GM12878 (cell line): Measurements from ENCODE around the gene OAF. TPM values are rescaled to one million over a fixed set of nuclear protein-coding genes. Genes with fewer than 3 reads are reported as not detected.
A peak's percentile ranks its signal among the peaks of the same experiment; 100 is the strongest.

Experiments
- ATAC-seq: fragments of 200-7000 bp; cut with Tn5 transposase; 3 replicates; pipeline ENCODE4 v1.9.1; 2020; ENCODE audit warnings: mild to moderate bottlenecking, moderate library complexity
- BruUV-seq: library from RNA; stranded (reverse); fragments of 400-500 nt; replicated peaks from 2 replicates; lab custom pipeline; 2021; lab: Mats Ljungman, UMichigan
- CTCF ChIA-PET: fragments of 300-600 bp; sonication (Branson Sonifier 250); formaldehyde crosslinking; extraction: SDS; loops from one replicate; lab custom pipeline; 2021; ENCODE audit warnings: inconsistent platforms; lab: Yijun Ruan, JAX
- POLR2A ChIA-PET: fragments of 350-600 bp; formaldehyde crosslinking; extraction: SDS; loops from one replicate; lab custom pipeline; 2021; ENCODE audit warnings: inconsistent platforms; lab: Charles Lee
- RAD21 ChIA-PET: fragments of 300-600 bp; sonication (Branson Sonifier 250); formaldehyde crosslinking; loops from one replicate; lab custom pipeline; 2023; ENCODE audit warnings: antibody characterized with exemption; ENCODE audit not compliant: unreplicated experiment; lab: Charles Lee
- SMC1A ChIA-PET: fragments of 300-600 bp; sonication (Branson Sonifier 250); formaldehyde crosslinking; loops from one replicate; lab custom pipeline; 2023; ENCODE audit not compliant: unreplicated experiment, uncharacterized antibody; lab: Charles Lee
- DNase-seq: peaks from one replicate; pipeline ENCODE4 v3.0.0-alpha.2; 2011; ENCODE audit warnings: low read depth, low spot score
- FAIRE-seq: peaks from 3 replicates; lab custom pipeline; 2011; peaks lifted over from hg19 to GRCh38; lab: Jason Lieb, UNC
- H2AFZ ChIP-seq: 2 replicates; pipeline ENCODE4 v1.6.0; 2011; ENCODE audit warnings: low read depth, low read length, control low read depth; ENCODE audit not compliant: control insufficient read depth
- H3K27ac ChIP-seq: 2 replicates; pipeline ENCODE4 v1.5.1; 2011; ENCODE audit warnings: control low read depth; ENCODE audit not compliant: control insufficient read depth, insufficient read depth
- H3K27me3 ChIP-seq, 2 experiments: replicated peaks in 1 of 2; 2 replicates each; pipeline versions ENCODE4 v1.6.0 to v1.6.1; 2011; ENCODE audit warnings: low read length in 1 of 2; ENCODE audit not compliant: control insufficient read depth in 2 of 2, insufficient read depth in 2 of 2
- H3K36me3 ChIP-seq, 2 experiments: 2 replicates each; pipeline ENCODE4 v1.5.1; 2011; ENCODE audit warnings: low read length in 1 of 2; ENCODE audit not compliant: control insufficient read depth in 2 of 2, insufficient read depth in 2 of 2
- H3K4me1 ChIP-seq: 2 replicates; pipeline ENCODE4 v1.6.1; 2011; ENCODE audit warnings: mild to moderate bottlenecking, low read length, moderate library complexity, mixed read lengths; ENCODE audit not compliant: control insufficient read depth, insufficient read depth
- H3K4me2 ChIP-seq: 2 replicates; pipeline ENCODE4 v1.6.0; 2011; ENCODE audit warnings: control low read depth; ENCODE audit not compliant: control insufficient read depth, insufficient read depth
- H3K4me3 ChIP-seq: fragments of 200-600 bp; sonication (generic); 2 replicates; pipeline ENCODE4 v1.5.1; 2016
- H3K79me2 ChIP-seq: 2 replicates; pipeline ENCODE4 v1.6.0; 2011; ENCODE audit warnings: low read length; ENCODE audit not compliant: control insufficient read depth, insufficient read depth
- H3K9ac ChIP-seq: 2 replicates; pipeline ENCODE4 v1.8.0; 2011; ENCODE audit warnings: low read length, control low read depth, mixed read lengths; ENCODE audit not compliant: control insufficient read depth, insufficient read depth
- H3K9me3 ChIP-seq: replicated peaks from 3 replicates; pipeline ENCODE4 v1.5.1; 2011; ENCODE audit warnings: mild to moderate bottlenecking, low read length; ENCODE audit not compliant: control insufficient read depth, insufficient read depth
- H4K20me1 ChIP-seq: 2 replicates; pipeline ENCODE4 v1.6.0; 2011; ENCODE audit not compliant: control insufficient read depth, insufficient read depth
- EGR1 ChIP-seq, 2 experiments: IDR thresholded peaks; 1 replicate in 1 of 2; 2 replicates in 1 of 2; pipeline ENCODE4 v1.6.1; 2011 to 2012; ENCODE audit warnings: low read depth in 2 of 2, low read length in 2 of 2, borderline replicate concordance in 1 of 2, mild to moderate bottlenecking in 1 of 2, moderate library complexity in 1 of 2
- JUNB ChIP-seq: IDR thresholded peaks from 2 replicates; pipeline ENCODE4 v1.6.1; 2016; ENCODE audit warnings: antibody characterized with exemption, mild to moderate bottlenecking
- SREBF2 ChIP-seq: IDR thresholded peaks from 2 replicates; pipeline ENCODE4 v1.6.1; 2012; ENCODE audit warnings: mild to moderate bottlenecking, low read length
- WGBS: methylation state at CpG from one replicate; pipeline ENCODE4 v1.1.6; 2016; ENCODE audit warnings: low lambda C conversion rate; ENCODE audit not compliant: insufficient replicate concordance, insufficient coverage; ENCODE audit errors: missing lambda C conversion rate; 5-methylcytosine and 5-hydroxymethylcytosine counted together
- in situ Hi-C: fragments of 300-500 bp; cut with MboI; formaldehyde crosslinking; loops from 9 replicates; pipeline ENCODE4 v1.14.3; 2018; ENCODE audit warnings: mixed read lengths
- intact Hi-C: fragments of 100-400 bp; cut with micrococcal nuclease; formaldehyde crosslinking; loops from one replicate; pipeline ENCODE4 v1.14.2; 2022; ENCODE audit not compliant: unreplicated experiment
- polyA plus RNA-seq, 11 experiments: library from polyadenylated mRNA; depleted of rRNA in 4 of 11; unstranded in 6 of 11; stranded (reverse) in 5 of 11; fragments of >200 nt; fragmentation: Nextera tagmentation in 4 of 11; fragmentation: Illumina TruSeq in 1 of 11; extraction: Ambion mirVana in 4 of 11; extraction: Trizol in 1 of 11; gene quantifications; 1 replicate in 1 of 11; 2 replicates in 10 of 11; pipeline versions ENCODE4 v1.2.1 to v1.2.3, GENCODE V29; 2011 to 2016; ENCODE audit warnings: inconsistent platforms in 2 of 11, missing spikeins in 2 of 11, low read depth in 1 of 11
- total RNA-seq, 4 experiments: library from RNA; depleted of rRNA in 3 of 4; stranded (reverse); fragments of >200 nt in 3 of 4; fragmentation: Illumina TruSeq in 1 of 4; extraction: Trizol in 1 of 4; gene quantifications; 2 replicates each; pipeline versions ENCODE4 v1.2.1 to v1.2.3, GENCODE V29; 2013 to 2021
- TF ChIP-seq, protein P1 (sequence below): IDR thresholded peaks from 2 replicates; pipeline ENCODE4 v1.6.1; 2011; ENCODE audit warnings: low read depth, mild to moderate bottlenecking, low read length, moderate library complexity, borderline replicate concordance; ENCODE audit errors: extremely low read depth
- TF ChIP-seq, protein P2 (sequence below), 3 experiments: IDR thresholded peaks in 2 of 3; conservative IDR thresholded peaks in 1 of 3; 2 replicates each; pipeline ENCODE4 v1.5.1; 2011; ENCODE audit warnings: low read depth in 3 of 3, low read length in 3 of 3, mild to moderate bottlenecking in 3 of 3, control low read depth in 2 of 3, moderate library complexity in 2 of 3, inconsistent platforms in 1 of 3, mixed read lengths in 1 of 3; ENCODE audit not compliant: control insufficient read depth in 2 of 3, insufficient read depth in 1 of 3; ENCODE audit errors: extremely low read depth in 1 of 3
- TF ChIP-seq, protein P3 (sequence below): fragments of 150-350 bp; IDR thresholded peaks from 2 replicates; pipeline ENCODE4 v1.6.1; 2014; ENCODE audit warnings: mild to moderate bottlenecking, low read depth, low read length

The OAF gene
- total and polyA plus RNA-seq, 10 of the 15 experiments (the other 5 are each of a cell fraction or from before 2014, with no cell fraction given): 0.10 to 4.7 (median 1.1) TPM

DNA sequence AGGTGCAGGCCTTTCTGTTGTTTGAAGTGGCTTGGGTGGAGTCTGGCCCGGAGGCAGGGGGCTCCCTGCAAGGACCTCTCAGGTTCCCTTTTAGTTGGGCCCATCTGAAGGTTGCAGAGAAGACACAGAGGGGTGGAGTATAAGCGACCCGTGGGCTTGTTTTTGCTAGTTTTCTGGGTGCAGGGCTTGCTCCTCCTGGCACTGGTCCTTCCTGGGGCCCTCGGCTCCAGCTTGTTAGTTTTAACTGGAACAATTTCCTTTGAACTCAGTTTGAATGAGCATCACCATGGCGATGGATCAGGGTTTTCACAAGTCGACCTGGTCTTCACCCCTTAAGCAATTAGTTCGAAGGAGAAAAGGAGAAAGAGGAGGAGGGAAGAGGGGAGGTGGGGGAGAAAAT is 28.5 kb upstream of the OAF start:
- no peak overlapping the region for H3K9ac ChIP-seq
- 13% methylated on average over 7 of the region's 7 CpGs for WGBS
- intact Hi-C loops: no loop called here
- H3K4me2 ChIP-seq: no peak overlapping the region
- ChIA-PET RAD21 (no interaction called here), POLR2A (interaction anchor here (1.5 kb wide), 1 partner anchor 8 kb away, joined by 4 read pairs; no protein-coding TSS in a partner anchor), SMC1A (no interaction called here), CTCF (interaction anchor here (1.4 to 1.7 kb wide), 2 partner anchors 10 to 121 kb away, joined by 5 to 8 read pairs; no protein-coding TSS in a partner anchor)
- in situ Hi-C loops: no loop called here
- no peak overlapping the region for H3K4me3 ChIP-seq
- H2AFZ ChIP-seq: no peak overlapping the region
- FAIRE-seq (no peak), DNase-seq (no peak), ATAC-seq (no peak)
- no peak for TF ChIP-seq EGR1 (IDR thresholded peaks at IDR 0.05; ENCODE audit: borderline replicate concordance in 1 of 2, low read depth in 2 of 2, low read length in 2 of 2)
- no peak for TF ChIP-seq SREBF2
- no peak for TF ChIP-seq JUNB
- TF ChIP-seq, protein P1, sequence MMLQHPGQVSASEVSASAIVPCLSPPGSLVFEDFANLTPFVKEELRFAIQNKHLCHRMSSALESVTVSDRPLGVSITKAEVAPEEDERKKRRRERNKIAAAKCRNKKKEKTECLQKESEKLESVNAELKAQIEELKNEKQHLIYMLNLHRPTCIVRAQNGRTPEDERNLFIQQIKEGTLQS: no peak
- no peak overlapping the region for H3K27ac ChIP-seq
- H4K20me1 ChIP-seq: no peaks in the 10 kb centered on the region
- H3K79me2 ChIP-seq: no peaks in the 10 kb centered on the region
- no peaks in the 10 kb centered on the region; a peak in 2 of 4 replicates for H3K27me3 ChIP-seq
- no peaks in the 10 kb centered on the region for H3K9me3 ChIP-seq
- BruUV-seq: no TSS peak
- H3K36me3 ChIP-seq: no peaks in the 10 kb centered on the region
- peaks cover 8% of the 10 kb centered on the region for H3K4me1 ChIP-seq

DNA sequence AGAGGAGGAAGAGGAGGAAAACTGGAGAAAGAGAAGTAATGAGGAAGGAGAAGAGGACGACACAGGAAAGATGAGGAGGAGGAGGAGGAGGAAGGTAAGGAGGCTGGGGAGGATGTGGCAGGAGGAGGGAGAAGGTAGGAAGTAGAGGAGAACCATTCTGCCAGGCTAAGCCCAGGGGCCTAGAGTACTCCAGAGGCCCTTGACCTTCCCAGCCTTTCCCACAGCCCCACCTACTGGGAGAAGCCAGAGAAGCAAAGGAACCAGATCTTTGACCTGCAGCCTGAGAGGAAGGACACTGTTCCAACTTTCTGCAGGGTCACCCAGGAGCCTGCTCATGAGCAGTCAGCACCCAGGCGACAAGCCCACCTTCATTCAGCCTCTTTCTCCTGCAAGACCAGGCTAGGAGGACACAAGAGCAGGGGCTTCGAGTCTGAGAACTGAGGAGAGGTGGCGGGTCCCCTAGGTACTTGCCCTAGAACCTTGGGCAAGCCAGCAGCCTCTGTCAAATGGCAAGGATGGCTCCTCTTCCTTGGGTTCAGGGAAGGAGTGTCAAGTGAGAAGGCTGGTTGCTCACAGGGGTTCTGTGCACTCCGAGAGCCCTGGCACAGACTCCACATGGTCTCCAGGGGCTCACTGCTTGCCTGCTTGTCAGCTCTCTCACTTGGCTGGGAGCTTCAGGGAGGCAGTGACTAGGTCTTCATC is 27.9 kb upstream of the OAF start:
- no peak overlapping the region for H3K27ac ChIP-seq
- in situ Hi-C loops: no loop called here
- H3K36me3 ChIP-seq: no peaks in the 10 kb centered on the region
- no peaks in the 10 kb centered on the region; a peak in 2 of 4 replicates for H3K27me3 ChIP-seq
- H3K4me1 ChIP-seq: peaks cover 8% of the 10 kb centered on the region
- FAIRE-seq: no peak
- ATAC-seq: no peak
- no peak overlapping the region for H3K4me2 ChIP-seq
- no peaks in the 10 kb centered on the region for H4K20me1 ChIP-seq
- CTCF ChIA-PET: no interaction called here
- POLR2A ChIA-PET: no interaction called here
- no TSS peak for BruUV-seq
- H3K79me2 ChIP-seq: no peaks in the 10 kb centered on the region
- no peak for DNase-seq
- RAD21 ChIA-PET: no interaction called here
- SMC1A ChIA-PET: no interaction called here
- no peak overlapping the region for H3K4me3 ChIP-seq
- no peak overlapping the region for H2AFZ ChIP-seq
- intact Hi-C loops: no loop called here
- TF ChIP-seq, protein P2, sequence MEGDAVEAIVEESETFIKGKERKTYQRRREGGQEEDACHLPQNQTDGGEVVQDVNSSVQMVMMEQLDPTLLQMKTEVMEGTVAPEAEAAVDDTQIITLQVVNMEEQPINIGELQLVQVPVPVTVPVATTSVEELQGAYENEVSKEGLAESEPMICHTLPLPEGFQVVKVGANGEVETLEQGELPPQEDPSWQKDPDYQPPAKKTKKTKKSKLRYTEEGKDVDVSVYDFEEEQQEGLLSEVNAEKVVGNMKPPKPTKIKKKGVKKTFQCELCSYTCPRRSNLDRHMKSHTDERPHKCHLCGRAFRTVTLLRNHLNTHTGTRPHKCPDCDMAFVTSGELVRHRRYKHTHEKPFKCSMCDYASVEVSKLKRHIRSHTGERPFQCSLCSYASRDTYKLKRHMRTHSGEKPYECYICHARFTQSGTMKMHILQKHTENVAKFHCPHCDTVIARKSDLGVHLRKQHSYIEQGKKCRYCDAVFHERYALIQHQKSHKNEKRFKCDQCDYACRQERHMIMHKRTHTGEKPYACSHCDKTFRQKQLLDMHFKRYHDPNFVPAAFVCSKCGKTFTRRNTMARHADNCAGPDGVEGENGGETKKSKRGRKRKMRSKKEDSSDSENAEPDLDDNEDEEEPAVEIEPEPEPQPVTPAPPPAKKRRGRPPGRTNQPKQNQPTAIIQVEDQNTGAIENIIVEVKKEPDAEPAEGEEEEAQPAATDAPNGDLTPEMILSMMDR (IDR thresholded peaks at IDR 0.05 in 2 of 3, conservative IDR thresholded peaks at IDR 0.05 in 1 of 3; ENCODE audit: control insufficient read depth in 2 of 3, extremely low read depth in 1 of 3, insufficient read depth in 1 of 3, low read depth in 3 of 3, low read length in 3 of 3): peak; percentile 5 to 33 (median 28); a peak in 3 of 6 replicates
- TF ChIP-seq, protein P3, sequence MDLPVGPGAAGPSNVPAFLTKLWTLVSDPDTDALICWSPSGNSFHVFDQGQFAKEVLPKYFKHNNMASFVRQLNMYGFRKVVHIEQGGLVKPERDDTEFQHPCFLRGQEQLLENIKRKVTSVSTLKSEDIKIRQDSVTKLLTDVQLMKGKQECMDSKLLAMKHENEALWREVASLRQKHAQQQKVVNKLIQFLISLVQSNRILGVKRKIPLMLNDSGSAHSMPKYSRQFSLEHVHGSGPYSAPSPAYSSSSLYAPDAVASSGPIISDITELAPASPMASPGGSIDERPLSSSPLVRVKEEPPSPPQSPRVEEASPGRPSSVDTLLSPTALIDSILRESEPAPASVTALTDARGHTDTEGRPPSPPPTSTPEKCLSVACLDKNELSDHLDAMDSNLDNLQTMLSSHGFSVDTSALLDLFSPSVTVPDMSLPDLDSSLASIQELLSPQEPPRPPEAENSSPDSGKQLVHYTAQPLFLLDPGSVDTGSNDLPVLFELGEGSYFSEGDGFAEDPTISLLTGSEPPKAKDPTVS: no peak
- no peak overlapping the region for H3K9ac ChIP-seq
- H3K9me3 ChIP-seq: no peaks in the 10 kb centered on the region
- 0% methylated on average over 5 of the region's 5 CpGs for WGBS
